HK-2 (cell line): ENCODE data around the gene GLE1.
A peak's percentile ranks its signal among the peaks of the same experiment; 100 is the strongest.

Source experiments
- DNase-seq: peaks from one replicate; pipeline ENCODE4 v3.0.0-alpha.2; 2018; ENCODE audit not compliant: unreplicated experiment

Gene GLE1

GRCh38 chr9:128504485-128505413 is at the start of gene GLE1:
Gene GLE1 (plus strand): TSS chr9:128504719. CDS start chr9:128504806, 87 bp downstream.
- peak; percentile 95 for DNase-seq

- DNase-seq: peak; percentile 26
These were observed 49.5 kb upstream of the GLE1 start for GRCh38 chr9:128454991-128455390.

- peak; percentile 98 for DNase-seq
These were observed 48.5 kb upstream of the GLE1 start, which contains the start of gene ODF2 for GRCh38 chr9:128455849-128456612. Gene ODF2 (plus strand): TSS chr9:128456006. CDS start chr9:128456092, 86 bp downstream.

- DNase-seq: peak; percentile 74
These were observed 47.9 kb upstream of the GLE1 start for GRCh38 chr9:128456613-128457061.

GRCh38 chr9:128457207-128457606 is 47.3 kb upstream of the GLE1 start:
- DNase-seq: no peak

GRCh38 chr9:128459011-128459410 is 45.5 kb upstream of the GLE1 start:
- DNase-seq: no peak

- no peak for DNase-seq
These were observed 35.4 kb upstream of the GLE1 start for GRCh38 chr9:128469070-128469469.

GRCh38 chr9:128470560-128470959 is 34.0 kb upstream of the GLE1 start:
- DNase-seq: no peak

GRCh38 chr9:128473104-128473503 is 31.4 kb upstream of the GLE1 start:
- DNase-seq: no peak

- no peak for DNase-seq
These were observed 28.7 kb upstream of the GLE1 start for GRCh38 chr9:128475867-128476266.

- DNase-seq: no peak
These were observed 25.3 kb upstream of the GLE1 start for GRCh38 chr9:128479262-128479661.

- DNase-seq: no peak
These were observed 23.0 kb upstream of the GLE1 start for GRCh38 chr9:128481561-128481960.

- DNase-seq: no peak
These were observed 22.3 kb upstream of the GLE1 start for GRCh38 chr9:128482186-128482585.

- no peak for DNase-seq
These were observed 19.7 kb upstream of the GLE1 start for GRCh38 chr9:128484686-128485413.

GRCh38 chr9:128485414-128485855 is 19.1 kb upstream of the GLE1 start:
- DNase-seq: no peak

GRCh38 chr9:128486201-128486600 is 18.3 kb upstream of the GLE1 start:
- no peak for DNase-seq

- DNase-seq: no peak
These were observed 11.1 kb upstream of the GLE1 start for GRCh38 chr9:128493424-128493823.

- no peak for DNase-seq
These were observed 10.3 kb upstream of the GLE1 start for GRCh38 chr9:128494108-128494745.

- DNase-seq: no peak
These were observed 9.8 kb upstream of the GLE1 start for GRCh38 chr9:128494746-128495129.

- DNase-seq: no peak
These were observed 9.2 kb upstream of the GLE1 start for GRCh38 chr9:128495296-128495695.

- no peak for DNase-seq
These were observed 8.6 kb upstream of the GLE1 start for GRCh38 chr9:128495804-128496417.
